Endothelial cell of umbilical vein (primary cell): ENCODE measurements around the gene SLC14A1. TPM values are rescaled to one million over a fixed set of nuclear protein-coding genes. Genes with fewer than 3 reads are reported as not detected.

Experiments
- BruUV-seq: library from RNA; stranded (reverse); fragments of 400-500 nt; replicated peaks from 2 replicates; lab custom pipeline; 2021; lab: Mats Ljungman, UMichigan
- CTCF ChIA-PET: fragments of 300-600, 350-600 bp; sonication (Branson Sonifier 250); formaldehyde crosslinking; loops from one replicate; lab custom pipeline; 2021; ENCODE audit warnings: antibody characterized with exemption, inconsistent platforms; lab: Charles Lee
- POLR2A ChIA-PET: fragments of 300-600, 350-600 bp; sonication (Branson Sonifier 250); formaldehyde crosslinking; loops from one replicate; lab custom pipeline; 2021; ENCODE audit warnings: antibody characterized with exemption, inconsistent platforms; lab: Charles Lee
- DNase-seq: peaks from one replicate; pipeline ENCODE4 v3.0.0-alpha.2; 2011; ENCODE audit warnings: low read depth, low spot score
- FAIRE-seq: peaks from 2 replicates; lab custom pipeline; 2011; peaks lifted over from hg19 to GRCh38; lab: Jason Lieb, UNC
- H2AFZ ChIP-seq: 2 replicates; pipeline ENCODE4 v1.6.0; 2012; ENCODE audit warnings: low read depth, low read length, control low read depth, inconsistent platforms
- H3K27ac ChIP-seq: 2 replicates; pipeline ENCODE4 v1.5.1; 2011; ENCODE audit warnings: low read depth, mild to moderate bottlenecking, control low read depth, low read length, moderate library complexity; ENCODE audit not compliant: insufficient read depth
- H3K27me3 ChIP-seq, 2 experiments: 2 replicates each; pipeline versions ENCODE4 v1.6.0 to v1.6.1; 2011; ENCODE audit warnings: low read length in 2 of 2, mixed read lengths in 1 of 2; ENCODE audit not compliant: control insufficient read depth in 2 of 2, insufficient read depth in 2 of 2
- H3K36me3 ChIP-seq, 2 experiments: 2 replicates in 1 of 2; 3 replicates in 1 of 2; pipeline ENCODE4 v1.5.1; 2011; ENCODE audit warnings: low read length in 2 of 2, mild to moderate bottlenecking in 1 of 2, moderate library complexity in 1 of 2; ENCODE audit not compliant: control insufficient read depth in 2 of 2, insufficient read depth in 2 of 2; ENCODE audit errors: extremely low read depth in 1 of 2
- H3K4me1 ChIP-seq: 3 replicates; pipeline ENCODE4 v1.5.1; 2011; ENCODE audit warnings: mild to moderate bottlenecking, low read length; ENCODE audit not compliant: control insufficient read depth, insufficient read depth; ENCODE audit errors: extremely low read depth
- H3K4me2 ChIP-seq: 2 replicates; pipeline ENCODE4 v1.6.1; 2011; ENCODE audit warnings: low read length, control low read depth, mixed read lengths; ENCODE audit not compliant: insufficient read depth
- H3K4me3 ChIP-seq, 3 experiments: fragments of 200-600 bp in 1 of 3; sonication (generic), shearing (Covaris generic) in 1 of 3; replicated peaks in 1 of 3; 2 replicates each; pipeline ENCODE4 v1.5.1; 2011 to 2016; ENCODE audit warnings: control low read depth in 3 of 3, low read length in 3 of 3, mild to moderate bottlenecking in 2 of 3, inconsistent platforms in 1 of 3, low read depth in 1 of 3, moderate library complexity in 1 of 3; ENCODE audit not compliant: insufficient read depth in 1 of 3
- H3K79me2 ChIP-seq: 2 replicates; pipeline ENCODE4 v1.6.0; 2012; ENCODE audit warnings: low read length, inconsistent platforms; ENCODE audit not compliant: control insufficient read depth, insufficient read depth
- H3K9ac ChIP-seq: replicated peaks from 2 replicates; pipeline ENCODE3; 2011; ENCODE audit warnings: low read length, control low read depth; ENCODE audit not compliant: insufficient read depth; ENCODE audit errors: extremely low read depth
- H3K9me1 ChIP-seq: replicated peaks from 3 replicates; pipeline ENCODE4 v1.6.0; 2011; ENCODE audit warnings: mild to moderate bottlenecking, low read length; ENCODE audit not compliant: control insufficient read depth, insufficient read depth; ENCODE audit errors: extremely low read depth
- H3K9me3 ChIP-seq: replicated peaks from 2 replicates; pipeline ENCODE4 v1.5.1; 2012; ENCODE audit warnings: low read length, inconsistent platforms; ENCODE audit not compliant: control insufficient read depth, insufficient read depth
- H4K20me1 ChIP-seq: replicated peaks from 2 replicates; pipeline ENCODE3; 2011; ENCODE audit warnings: mild to moderate bottlenecking, low read length; ENCODE audit not compliant: control insufficient read depth, insufficient read depth; ENCODE audit errors: extremely low read depth
- CTCF ChIP-seq, 2 donors: IDR thresholded peaks; 1 replicate in 1 of 2; 2 replicates in 1 of 2; pipeline ENCODE4 v1.5.1; 2011; ENCODE audit warnings: low read length in 2 of 2, mild to moderate bottlenecking in 2 of 2, moderate library complexity in 2 of 2, control low read depth in 1 of 2, inconsistent platforms in 1 of 2, low read depth in 1 of 2; ENCODE audit not compliant: insufficient read depth in 1 of 2; ENCODE audit errors: extremely low read depth in 1 of 2
- EZH2 ChIP-seq: IDR thresholded peaks from 2 replicates; pipeline ENCODE4 v1.6.1; 2012; ENCODE audit warnings: borderline replicate concordance, low read depth, mild to moderate bottlenecking, moderate library complexity, low read length, inconsistent platforms; ENCODE audit not compliant: severe bottlenecking
- FOS ChIP-seq: IDR thresholded peaks from 2 replicates; pipeline ENCODE4 v1.6.1; 2011; ENCODE audit warnings: mild to moderate bottlenecking, low read length, moderate library complexity, borderline replicate concordance; ENCODE audit not compliant: insufficient read depth
- GATA2 ChIP-seq: IDR thresholded peaks from 2 replicates; pipeline ENCODE4 v1.7.0; 2011; ENCODE audit warnings: low read depth, mild to moderate bottlenecking, moderate library complexity, mixed read lengths, low read length; ENCODE audit not compliant: insufficient read length, insufficient read depth
- JUN ChIP-seq: IDR thresholded peaks from 2 replicates; pipeline ENCODE4 v1.6.1; 2011; ENCODE audit warnings: borderline replicate concordance, low read depth; ENCODE audit not compliant: insufficient read length, insufficient read depth
- MAX ChIP-seq: IDR thresholded peaks from 2 replicates; pipeline ENCODE4 v1.6.1; 2011; ENCODE audit not compliant: insufficient read depth, insufficient read length
- MYC ChIP-seq: IDR thresholded peaks from one replicate; pipeline ENCODE4 v1.6.1; 2011; ENCODE audit warnings: mild to moderate bottlenecking, low read depth, low read length
- POLR2A ChIP-seq: IDR thresholded peaks from 2 replicates; pipeline ENCODE4 v1.6.1; 2012; ENCODE audit warnings: low read depth, mild to moderate bottlenecking, control low read depth, low read length
- POLR2AphosphoS5 ChIP-seq: IDR thresholded peaks from 2 replicates; pipeline ENCODE4 v1.6.1; 2012; ENCODE audit warnings: low read depth, mild to moderate bottlenecking, control low read depth, low read length, moderate library complexity; ENCODE audit not compliant: insufficient read depth
- dilution Hi-C: fragments of 300-500 bp; cut with MboI; formaldehyde crosslinking; loops from one replicate; pipeline ENCODE4 v1.15.0; 2019; ENCODE audit warnings: low sequenced_read_pairs; ENCODE audit not compliant: extremely low pct_ligation_motif_present
- intact Hi-C: fragments of 100-400 bp; cut with micrococcal nuclease; formaldehyde crosslinking; loops from one replicate; pipeline ENCODE4 v1.10.0; 2022
- polyA plus RNA-seq, 4 experiments: library from polyadenylated mRNA; depleted of rRNA in 3 of 4; stranded (reverse) in 3 of 4; unstranded in 1 of 4; fragments of >200 nt; gene quantifications; 2 replicates each; pipeline versions ENCODE4 v1.2.1 to v1.2.3, GENCODE V29; 2011 to 2012; ENCODE audit warnings: missing spikeins in 1 of 4
- total RNA-seq: library from RNA; stranded (reverse); gene quantifications from 2 replicates; pipeline ENCODE4 v1.2.3, GENCODE V29; 2021

SLC14A1 gene
- total and polyA plus RNA-seq, 2 donors (not counting 3 experiments of a cell fraction or from before 2014, with no cell fraction given) = not detected

DNA sequence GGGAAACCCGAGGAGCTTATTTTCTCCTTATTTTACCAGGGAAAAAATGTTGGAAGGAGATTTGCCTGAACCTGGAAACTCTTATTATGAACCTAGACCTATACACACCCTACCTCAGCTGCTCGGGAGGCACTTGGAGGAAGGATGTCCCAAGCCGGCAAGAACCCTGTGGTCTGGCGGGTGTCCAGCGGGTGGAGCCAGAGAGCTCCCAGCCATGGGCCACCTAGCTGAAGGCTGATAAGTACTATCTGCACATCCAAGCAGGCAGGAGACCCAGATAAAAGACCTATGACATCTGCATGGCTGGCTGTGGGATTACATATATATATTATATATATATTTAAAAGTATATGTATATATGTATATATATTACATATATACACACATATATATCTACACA lies 1.1 kb upstream of the SLC14A1 start:
- no peaks in the 10 kb centered on the region for H3K4me1 ChIP-seq
- no peaks in the 10 kb centered on the region for H3K9me3 ChIP-seq
- FAIRE-seq (peak; percentile 86), DNase-seq (peak; percentile 83)
- TF ChIP-seq CTCF (IDR thresholded peaks at IDR 0.05; ENCODE audit: extremely low read depth in 1 of 2, insufficient read depth in 1 of 2, low read depth in 1 of 2, low read length in 2 of 2) (peak; percentile 76 to 93), MYC (no peak), EZH2 (no peak)
- no TSS peak for BruUV-seq
- no peaks in the 10 kb centered on the region for H3K36me3 ChIP-seq
- CTCF ChIA-PET = interaction anchor here (0.6 to 15.3 kb wide), 33 partner anchors 9 to 187 kb away, joined by 3 to 307 read pairs (median 5); no protein-coding TSS in a partner anchor
- H3K9ac ChIP-seq = no peak overlapping the region
- H3K27me3 ChIP-seq = peaks cover 26 to 41% of the 10 kb centered on the region in 2 experiments
- H3K4me3 ChIP-seq = no peak overlapping the region
- no peaks in the 10 kb centered on the region for H3K79me2 ChIP-seq
- intact Hi-C loops (loop anchor here (1.0 to 2.0 kb wide), 5 partner anchors 32 to 157 kb away; no protein-coding TSS in a partner anchor), dilution Hi-C loops (no loop called here)
- H3K4me2 ChIP-seq = no peak overlapping the region
- no peak overlapping the region for H3K27ac ChIP-seq
- H4K20me1 ChIP-seq = no peaks in the 10 kb centered on the region
- no peak overlapping the region for H2AFZ ChIP-seq
- no peaks in the 10 kb centered on the region for H3K9me1 ChIP-seq
- POLR2A ChIA-PET = interaction anchor here (1.9 kb wide), 1 partner anchor 117 kb away, joined by 6 read pairs; no protein-coding TSS in a partner anchor

DNA sequence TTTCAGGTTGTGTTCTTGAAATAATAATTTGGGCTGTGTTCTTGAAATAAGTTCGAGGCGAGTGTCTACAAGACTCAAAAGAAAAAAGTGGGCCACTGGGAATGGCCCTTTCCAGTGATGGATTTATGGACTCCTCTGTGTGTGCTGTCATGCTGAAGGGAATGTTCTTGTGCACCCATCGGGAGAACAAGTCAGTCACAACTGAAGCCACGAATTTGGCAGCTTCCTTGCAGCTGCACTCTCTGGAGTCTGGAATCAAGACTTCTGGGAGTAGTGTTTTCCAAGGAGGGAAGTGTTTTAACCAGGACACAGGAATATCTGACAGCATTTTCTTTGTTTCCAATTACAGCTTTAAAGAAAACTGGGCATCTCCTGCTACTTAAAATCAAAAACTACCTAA lies 620 bp downstream of the SLC14A1 start:
- ChIA-PET POLR2A (no interaction called here), CTCF (interaction anchor here (1.0 to 15.3 kb wide), 14 partner anchors 7 to 186 kb away, joined by 3 to 307 read pairs (median 4); no protein-coding TSS in a partner anchor)
- Histone ChIP-seq H3K27me3 (peaks cover 27 to 48% of the 10 kb centered on the region in 2 experiments), H3K4me1 (no peaks in the 10 kb centered on the region), H3K9me1 (no peaks in the 10 kb centered on the region), H3K9me3 (no peaks in the 10 kb centered on the region), H3K4me2 (no peak overlapping the region), H3K4me3 (no peak overlapping the region), H3K79me2 (no peaks in the 10 kb centered on the region), H3K36me3 (no peaks in the 10 kb centered on the region), H4K20me1 (no peaks in the 10 kb centered on the region), H2AFZ (no peak overlapping the region), H3K27ac (no peak overlapping the region), H3K9ac (no peak overlapping the region)
- no TSS peak for BruUV-seq
- intact Hi-C loops = no loop called here
- no peak for TF ChIP-seq POLR2AphosphoS5
- no peak for TF ChIP-seq GATA2
- no peak for TF ChIP-seq CTCF (IDR thresholded peaks at IDR 0.05; ENCODE audit: extremely low read depth in 1 of 2, insufficient read depth in 1 of 2, low read depth in 1 of 2, low read length in 2 of 2)
- TF ChIP-seq POLR2A = no peak
- no peak for TF ChIP-seq JUN
- TF ChIP-seq EZH2 = no peak
- no peak for TF ChIP-seq MYC
- TF ChIP-seq MAX = no peak
- TF ChIP-seq FOS = no peak
- DNase-seq = no peak
- dilution Hi-C loops = no loop called here
- FAIRE-seq = no peak
